ENCODE results near the gene IL25.
"Not testable (repeated sequence)": the region's sequence is repeated elsewhere in the genome, so short reads cannot be mapped to it uniquely, and the experiment has no call there.

Gene IL25

GRCh38 chr14:23376482-23377197, 4.0 kb downstream of the IL25 start, which contains the start of gene CMTM5:
CMTM5 (plus strand) TSS chr14:23377046; CDS start chr14:23377252, 206 bp downstream.
- DNase-seq: peak; percentile 68

GRCh38 chr14:23377198-23377550, 4.6 kb downstream of the IL25 start:
- DNase-seq: no peak

DNA sequence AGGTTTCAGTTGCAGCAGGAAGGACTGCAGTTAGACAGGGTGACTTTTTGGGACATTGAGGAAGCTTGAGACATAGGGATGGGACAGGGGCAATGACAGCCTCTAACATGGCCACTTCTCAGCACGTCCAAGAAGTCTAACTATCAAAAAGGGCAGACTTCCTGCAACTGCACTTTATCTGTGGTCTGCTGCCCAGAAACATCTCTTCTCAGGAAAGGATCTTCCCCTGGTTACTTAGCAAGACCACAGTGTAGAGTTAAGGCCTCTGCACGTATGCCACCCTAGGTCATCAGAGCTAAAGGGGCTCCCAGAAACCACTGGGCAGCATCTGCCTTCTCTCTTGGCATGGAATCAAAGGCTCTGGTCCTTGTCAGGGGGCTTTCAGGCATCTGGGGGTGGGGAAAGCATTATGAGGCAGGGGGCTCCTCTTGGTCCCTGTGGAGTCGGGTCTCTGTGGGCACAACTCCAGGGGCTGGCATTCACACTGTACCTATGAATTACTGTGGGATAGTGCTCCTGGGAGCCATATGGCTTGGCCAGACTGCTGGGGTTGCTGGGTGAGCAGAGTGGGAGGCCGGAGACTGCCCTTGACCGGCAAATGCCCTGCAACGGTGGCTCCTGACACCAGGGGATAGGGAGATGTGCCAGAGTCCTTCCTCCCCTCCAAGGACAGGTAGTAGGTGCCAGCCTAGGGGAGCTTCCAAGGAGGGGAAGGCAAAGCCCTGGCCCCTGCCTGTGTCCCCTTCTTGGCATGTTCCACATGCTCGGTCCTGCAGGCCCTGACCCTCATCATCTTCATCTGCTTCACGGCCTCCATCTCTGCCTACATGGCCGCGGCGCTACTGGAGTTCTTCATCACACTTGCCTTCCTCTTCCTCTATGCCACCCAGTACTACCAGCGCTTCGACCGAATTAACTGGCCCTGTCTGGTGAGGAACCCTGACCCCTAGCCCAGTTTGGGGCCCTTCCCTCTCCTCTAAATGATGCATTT, 5.3 kb downstream of the IL25 start:
- DNase-seq: no peak

DNA sequence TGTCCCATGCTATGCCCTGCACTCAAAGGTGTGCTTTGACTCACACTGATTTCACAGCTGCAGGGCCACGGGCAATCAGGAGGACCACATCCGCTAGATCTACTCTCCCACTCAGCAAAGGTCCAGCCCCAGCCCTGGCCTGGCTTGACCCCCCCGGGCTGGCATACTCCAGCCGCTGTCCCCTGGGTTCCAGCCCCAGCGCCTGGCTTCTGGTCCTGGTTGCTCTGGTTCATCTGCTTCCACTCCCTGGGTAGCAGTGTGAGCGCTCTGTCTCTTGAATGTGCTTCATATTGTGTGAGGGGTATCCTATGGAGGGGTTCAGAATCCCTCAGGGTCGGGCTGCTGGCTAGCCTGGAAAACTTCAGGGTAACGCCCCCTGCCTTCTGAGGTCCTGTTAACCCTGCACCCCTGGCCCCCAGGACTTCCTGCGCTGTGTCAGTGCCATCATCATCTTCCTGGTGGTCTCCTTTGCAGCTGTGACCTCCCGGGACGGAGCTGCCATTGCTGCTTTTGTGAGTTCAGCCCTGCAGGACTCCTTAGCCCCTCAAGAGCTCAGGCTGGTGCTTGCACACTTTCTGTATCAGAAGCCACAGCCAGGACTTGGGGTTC, 6.1 kb downstream of the IL25 start:
- no peak for DNase-seq

- DNase-seq: no peak
Measured at GRCh38 chr14:23379366-23380196, 7.0 kb downstream of the IL25 start.

DNA sequence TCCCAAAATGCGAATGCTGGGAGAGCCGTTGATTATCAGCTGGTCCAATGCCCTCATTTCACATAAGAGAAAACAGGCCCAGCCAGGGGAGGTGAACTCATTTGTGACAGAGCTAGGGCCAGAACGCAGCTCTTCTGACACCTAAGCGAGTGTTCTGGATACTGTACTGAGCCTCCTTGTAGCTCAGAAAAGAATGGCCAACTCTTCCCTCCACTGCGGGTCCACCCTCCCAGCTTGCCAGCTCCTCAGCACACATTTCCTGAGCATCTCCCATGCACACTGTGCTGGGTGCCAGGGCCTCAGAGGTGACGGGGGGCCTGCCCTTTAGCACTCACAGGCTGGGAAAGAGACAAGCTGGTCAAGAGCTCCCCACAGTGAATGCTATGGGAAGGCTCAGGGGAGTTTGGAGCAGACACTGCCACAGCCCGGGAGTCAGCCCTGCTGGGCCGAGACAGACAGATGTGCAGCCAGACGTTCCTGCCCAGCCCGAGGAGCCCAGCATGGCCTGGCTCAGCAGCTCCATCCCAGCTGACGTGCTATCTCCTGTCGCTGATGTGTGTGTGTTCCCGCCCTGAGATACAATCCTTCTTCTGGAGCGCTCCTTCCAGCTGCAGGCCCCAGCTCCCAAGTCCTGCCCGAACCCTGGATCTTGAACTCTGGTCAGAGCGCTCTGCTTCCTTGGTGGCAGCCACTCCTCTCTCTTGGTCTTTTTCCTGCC, 7.7 kb downstream of the IL25 start:
- no peak for DNase-seq

- no peak for DNase-seq
Measured at GRCh38 chr14:23380976-23381375, 8.4 kb downstream of the IL25 start.

DNA sequence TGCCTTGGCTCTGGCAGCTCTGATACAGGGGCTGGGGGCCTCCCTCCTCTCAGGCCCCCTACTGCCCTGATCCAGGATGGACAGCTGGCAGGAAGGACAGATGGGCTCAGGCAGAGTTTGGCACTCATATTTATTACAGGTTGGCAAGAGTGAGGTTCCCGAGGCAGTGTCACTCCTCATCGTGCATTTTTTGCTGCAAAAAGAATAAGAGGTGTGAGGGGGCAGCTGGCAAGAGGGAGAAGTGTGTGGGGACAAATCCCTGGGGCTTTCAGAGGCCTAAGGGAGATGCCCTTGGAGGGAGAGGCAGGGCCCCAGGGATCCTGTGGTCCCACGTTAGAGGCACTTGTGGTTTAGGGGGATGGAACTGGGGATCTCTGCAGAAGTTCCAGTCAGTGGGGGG, 9.3 kb downstream of the IL25 start:
- no peak for DNase-seq

DNA sequence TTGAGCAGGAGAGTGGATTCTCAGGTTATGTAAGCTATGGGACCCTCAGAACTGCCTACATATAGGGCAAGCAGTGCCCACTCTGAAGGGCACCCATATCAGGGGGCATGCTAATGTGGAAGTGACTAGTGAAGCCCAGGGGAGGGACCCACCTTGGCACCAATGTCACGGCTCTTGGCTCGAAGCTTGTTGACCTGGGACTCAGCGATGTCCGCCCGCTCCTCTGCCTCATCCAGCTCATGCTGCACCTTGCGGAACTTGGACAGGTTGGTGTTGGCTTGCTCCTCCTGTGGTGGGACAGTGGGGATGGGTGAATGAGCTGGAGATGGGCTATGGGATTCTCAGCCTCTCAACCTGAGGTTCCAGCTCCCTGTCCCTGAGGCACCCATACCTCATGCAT, 9.7 kb downstream of the IL25 start:
- no peak for DNase-seq

GRCh38 chr14:23382731-23383440, 10.3 kb downstream of the IL25 start:
- DNase-seq: no peak

- DNase-seq: no peak
Measured at GRCh38 chr14:23384364-23385080, 11.9 kb downstream of the IL25 start.

DNA sequence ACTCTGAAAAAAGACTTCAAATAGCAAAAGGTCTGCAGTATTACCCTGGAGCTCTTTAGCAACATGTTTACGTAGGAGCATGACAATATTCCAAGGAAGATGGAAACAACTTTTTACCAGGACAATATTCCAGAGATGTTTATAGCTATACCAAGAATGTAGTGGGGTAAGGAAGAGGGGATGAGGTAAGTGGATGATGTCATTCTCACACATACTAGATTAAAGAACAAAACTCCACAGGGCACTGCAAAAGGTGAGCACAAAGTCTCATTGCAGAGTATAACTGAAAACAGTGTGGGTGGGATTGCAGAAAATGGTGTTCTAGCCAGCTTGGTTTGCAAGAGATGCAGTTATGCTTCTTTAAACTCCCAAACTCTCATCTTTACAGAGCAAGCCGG, 12.6 kb downstream of the IL25 start:
- no peak for DNase-seq

DNA sequence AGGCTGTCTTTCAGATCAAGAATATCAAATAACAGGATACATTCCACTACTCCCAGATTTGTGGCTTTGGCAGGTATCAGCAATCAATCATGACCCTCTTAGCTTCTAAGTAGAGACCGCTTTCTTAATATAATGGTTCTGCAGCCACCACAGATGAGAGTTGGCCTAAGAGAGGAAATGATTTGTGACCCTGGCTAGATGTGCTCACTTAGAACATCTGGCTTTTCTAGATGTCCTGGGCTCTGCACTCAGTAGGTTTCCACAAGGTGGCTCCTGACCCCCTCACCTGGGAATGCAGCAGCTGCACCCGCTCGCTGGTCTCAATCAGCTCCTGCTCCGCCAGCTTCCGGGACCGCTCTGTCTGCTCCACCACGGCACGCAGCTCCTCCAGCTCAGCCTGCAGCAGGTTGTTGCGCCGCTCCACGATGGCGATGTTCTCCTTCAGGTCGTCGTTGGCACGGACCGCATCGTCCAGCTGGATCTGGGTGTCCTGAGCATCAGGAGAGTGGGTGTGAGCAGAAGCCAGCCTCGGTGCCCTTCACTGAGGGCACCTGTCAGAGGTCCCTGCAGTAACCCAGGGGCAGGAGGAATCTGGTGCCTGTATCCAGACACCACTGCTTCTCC, 13.1 kb downstream of the IL25 start:
- DNase-seq: no peak

DNA sequence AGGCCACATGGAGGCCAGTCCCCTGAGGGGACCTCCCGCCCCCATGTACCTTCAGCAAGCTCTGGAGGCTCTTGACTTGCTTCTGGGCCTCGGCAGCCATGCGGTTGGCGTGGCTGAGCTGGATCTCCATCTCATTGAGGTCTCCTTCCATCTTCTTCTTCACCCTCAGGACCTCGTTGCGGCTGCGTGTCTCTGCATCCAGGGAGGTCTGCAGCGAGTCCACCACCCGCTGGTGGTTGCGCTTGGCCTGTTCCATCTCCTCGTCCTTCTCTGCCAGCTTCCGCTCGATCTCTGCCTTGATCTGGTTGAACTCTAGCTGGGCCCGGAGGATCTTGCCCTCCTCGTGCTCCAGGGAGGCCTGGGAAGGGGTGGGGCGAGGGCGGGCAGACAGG, 13.7 kb downstream of the IL25 start:
- not testable (repeated sequence) for DNase-seq

- DNase-seq: no peak
Measured at GRCh38 chr14:23386999-23387398, 14.4 kb downstream of the IL25 start.

DNA sequence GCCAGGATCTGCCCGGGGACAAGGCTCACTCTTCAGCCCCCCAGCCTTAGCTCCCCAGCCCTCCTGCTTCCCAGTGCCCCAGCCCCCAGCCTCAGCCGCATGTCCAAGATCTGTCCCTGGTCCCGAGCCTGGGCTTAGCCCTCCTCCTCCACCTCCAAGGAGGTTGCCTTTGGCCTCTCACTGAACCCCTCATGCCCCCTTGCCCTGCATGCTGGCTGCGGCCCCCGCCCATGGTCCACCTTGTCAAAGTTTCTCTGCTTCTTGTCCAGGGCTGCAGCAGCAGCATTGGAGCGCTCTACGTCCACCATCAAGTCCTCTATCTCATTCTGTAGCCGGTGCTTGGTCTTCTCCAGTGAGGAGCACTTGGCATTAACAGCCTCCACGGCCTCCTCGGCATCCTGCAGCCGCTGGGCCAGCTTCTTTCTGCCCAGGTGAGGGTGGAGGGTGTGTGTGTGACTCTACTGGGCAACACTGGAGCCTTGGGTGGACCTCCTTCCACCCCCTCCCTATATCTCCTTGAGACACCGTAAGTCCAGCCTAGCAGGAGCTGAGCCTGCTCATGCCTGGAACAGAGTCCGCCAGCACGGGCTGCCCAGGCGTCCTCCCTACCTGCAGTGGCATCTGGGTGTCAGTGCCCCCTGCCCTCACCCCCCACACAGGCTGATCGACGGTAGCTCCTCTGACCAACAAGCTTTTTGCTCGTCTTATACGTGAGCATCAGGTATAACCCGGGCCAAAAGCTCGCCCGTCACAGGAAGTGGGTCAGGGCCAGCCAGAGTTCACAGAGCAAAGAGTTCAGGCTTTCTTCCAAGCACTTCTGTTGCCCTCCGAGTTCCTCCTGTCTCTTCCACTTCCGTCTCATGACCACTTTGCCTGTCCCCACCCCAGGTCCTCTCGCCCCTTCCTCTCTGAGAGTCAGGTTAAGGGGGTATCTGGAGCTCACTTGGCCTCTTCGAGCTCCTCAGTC, 15.6 kb downstream of the IL25 start:
- DNase-seq: no peak

DNA sequence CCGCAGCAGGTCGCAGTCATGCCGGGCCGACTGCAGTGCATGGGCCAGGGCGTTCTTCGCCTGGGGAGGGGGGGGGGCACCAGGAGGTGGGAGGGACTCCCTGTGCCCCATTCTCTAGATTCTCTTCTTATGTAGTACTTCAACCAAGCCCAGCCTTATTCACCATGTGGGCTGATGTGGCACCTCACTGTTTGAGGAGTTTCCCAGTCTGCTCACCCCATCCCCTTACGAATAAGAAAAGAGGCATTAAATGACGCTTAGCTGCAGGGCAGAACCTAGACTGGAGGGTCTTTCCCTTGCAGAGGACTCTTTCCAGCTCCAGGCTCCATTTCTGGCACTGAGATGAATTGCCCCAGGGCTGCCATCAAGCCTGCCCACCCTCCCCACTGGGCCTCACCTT, 16.4 kb downstream of the IL25 start:
- DNase-seq: no peak

- DNase-seq: no peak
Measured at GRCh38 chr14:23389396-23389795, 16.8 kb downstream of the IL25 start.

DNA sequence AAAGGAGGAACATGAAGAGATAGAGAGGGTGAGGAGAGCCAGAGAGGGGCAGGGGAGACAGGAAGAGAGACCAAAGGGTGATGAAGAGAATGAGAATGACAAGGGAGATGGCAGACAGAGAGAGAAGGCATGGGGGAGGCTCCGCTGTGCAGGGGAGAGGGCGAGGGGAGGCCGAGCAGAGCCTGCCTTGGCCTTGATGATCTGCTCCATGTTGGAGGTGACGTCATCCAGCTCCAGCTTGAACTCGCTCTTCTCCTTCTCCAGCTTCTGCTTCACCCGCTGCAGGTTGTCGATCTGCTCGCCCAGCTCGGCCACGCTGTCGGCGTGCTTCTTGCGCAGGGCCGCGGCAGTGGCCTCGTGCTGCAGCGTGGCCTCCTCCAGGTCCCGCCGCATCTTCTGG, 17.3 kb downstream of the IL25 start:
- not testable (repeated sequence) for DNase-seq

Data from femur (tissue), 1 donor.